Measurements from ENCODE around the gene RTN4.

RTN4 gene

DNA sequence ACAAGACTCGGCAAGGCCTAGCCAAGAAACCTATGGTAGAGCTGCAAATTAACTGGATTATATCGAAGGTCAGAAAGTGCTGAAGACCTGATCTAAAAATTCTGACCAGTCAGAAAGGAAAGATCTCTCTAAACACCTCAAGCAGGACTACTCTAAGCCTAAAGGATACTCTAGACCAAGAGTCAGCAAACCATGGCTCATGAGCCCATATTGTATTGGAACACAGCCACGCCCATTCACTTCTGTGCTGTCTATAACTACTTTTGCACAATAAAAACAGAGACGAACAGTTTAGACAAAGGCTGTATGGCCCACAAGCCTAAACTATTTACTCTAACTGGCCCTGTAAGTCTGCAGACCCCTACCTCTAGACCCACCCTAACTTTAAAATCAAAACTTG lies 18.7 kb downstream of the RTN4 start:
- Histone ChIP-seq H3K79me2 (ENCODE audit: insufficient read depth, low read length) (peaks cover 70% of the 10 kb centered on the region), H3K4me3 (ENCODE audit: low read depth, low read length, poor library complexity, severe bottlenecking) (no peak overlapping the region), H3K4me1 (ENCODE audit: insufficient read depth, low read length, severe bottlenecking) (peaks cover 40% of the 10 kb centered on the region), H4K20me1 (ENCODE audit: insufficient read depth, low read length) (no peaks in the 10 kb centered on the region), H3K9me3 (ENCODE audit: low read length) (no peaks in the 10 kb centered on the region), H3K9ac (ENCODE audit: low read length) (no peak overlapping the region), H3K27ac (ENCODE audit: low read depth, low read length, poor library complexity, severe bottlenecking) (no peak overlapping the region), H2AFZ (ENCODE audit: low read length) (no peak overlapping the region), H3K27me3 (ENCODE audit: insufficient read depth, low read length) (no peaks in the 10 kb centered on the region), H3K4me2 (ENCODE audit: low read length) (no peak overlapping the region), H3F3A (ENCODE audit: insufficient read depth, low read length) (no peaks in the 10 kb centered on the region), H3K36me3 (ENCODE audit: insufficient read depth, low read length) (no peaks in the 10 kb centered on the region), H3K9me2 (ENCODE audit: low read depth, low read length) (no peaks in the 10 kb centered on the region)
- TF ChIP-seq EZH2 (IDR thresholded peaks at IDR 0.05; ENCODE audit: borderline replicate concordance, low read length): no peak
- TF ChIP-seq, protein P1, sequence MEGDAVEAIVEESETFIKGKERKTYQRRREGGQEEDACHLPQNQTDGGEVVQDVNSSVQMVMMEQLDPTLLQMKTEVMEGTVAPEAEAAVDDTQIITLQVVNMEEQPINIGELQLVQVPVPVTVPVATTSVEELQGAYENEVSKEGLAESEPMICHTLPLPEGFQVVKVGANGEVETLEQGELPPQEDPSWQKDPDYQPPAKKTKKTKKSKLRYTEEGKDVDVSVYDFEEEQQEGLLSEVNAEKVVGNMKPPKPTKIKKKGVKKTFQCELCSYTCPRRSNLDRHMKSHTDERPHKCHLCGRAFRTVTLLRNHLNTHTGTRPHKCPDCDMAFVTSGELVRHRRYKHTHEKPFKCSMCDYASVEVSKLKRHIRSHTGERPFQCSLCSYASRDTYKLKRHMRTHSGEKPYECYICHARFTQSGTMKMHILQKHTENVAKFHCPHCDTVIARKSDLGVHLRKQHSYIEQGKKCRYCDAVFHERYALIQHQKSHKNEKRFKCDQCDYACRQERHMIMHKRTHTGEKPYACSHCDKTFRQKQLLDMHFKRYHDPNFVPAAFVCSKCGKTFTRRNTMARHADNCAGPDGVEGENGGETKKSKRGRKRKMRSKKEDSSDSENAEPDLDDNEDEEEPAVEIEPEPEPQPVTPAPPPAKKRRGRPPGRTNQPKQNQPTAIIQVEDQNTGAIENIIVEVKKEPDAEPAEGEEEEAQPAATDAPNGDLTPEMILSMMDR (IDR thresholded peaks at IDR 0.05; ENCODE audit: low read length): no peak

DNA sequence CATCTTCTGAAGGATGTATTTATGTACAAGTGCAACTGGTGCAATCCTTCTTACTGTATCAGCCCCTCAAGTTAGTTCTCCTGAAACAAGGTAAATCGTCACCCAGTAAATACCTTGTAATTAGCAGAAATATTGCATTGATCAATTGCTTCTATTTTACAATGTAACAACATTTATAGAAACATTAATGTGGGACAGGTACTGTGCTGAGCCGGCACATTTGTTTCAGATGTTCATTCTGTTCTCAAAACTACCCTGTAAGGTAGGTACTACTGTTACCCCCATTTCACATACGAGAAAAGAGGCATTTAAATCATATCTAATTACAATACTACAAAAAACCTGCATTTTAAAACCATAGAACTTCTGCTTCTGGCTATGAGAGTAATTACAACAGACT lies 19.5 kb downstream of the RTN4 start:
- no peaks in the 10 kb centered on the region for H3F3A ChIP-seq (ENCODE audit: insufficient read depth, low read length)
- peaks cover 46% of the 10 kb centered on the region for H3K4me1 ChIP-seq (ENCODE audit: insufficient read depth, low read length, severe bottlenecking)
- no peaks in the 10 kb centered on the region for H3K9me2 ChIP-seq (ENCODE audit: low read depth, low read length)
- H3K27me3 ChIP-seq (ENCODE audit: insufficient read depth, low read length): no peaks in the 10 kb centered on the region
- H3K79me2 ChIP-seq (ENCODE audit: insufficient read depth, low read length): peaks cover 65% of the 10 kb centered on the region
- no peak overlapping the region for H3K9ac ChIP-seq (ENCODE audit: low read length)
- H3K27ac ChIP-seq (ENCODE audit: low read depth, low read length, poor library complexity, severe bottlenecking): no peak overlapping the region
- H2AFZ ChIP-seq (ENCODE audit: low read length): no peak overlapping the region
- no peaks in the 10 kb centered on the region for H4K20me1 ChIP-seq (ENCODE audit: insufficient read depth, low read length)
- no peak overlapping the region for H3K4me3 ChIP-seq (ENCODE audit: low read depth, low read length, poor library complexity, severe bottlenecking)
- H3K36me3 ChIP-seq (ENCODE audit: insufficient read depth, low read length): no peaks in the 10 kb centered on the region
- no peaks in the 10 kb centered on the region for H3K9me3 ChIP-seq (ENCODE audit: low read length)
- no peak overlapping the region for H3K4me2 ChIP-seq (ENCODE audit: low read length)
- no peak for TF ChIP-seq EZH2 (IDR thresholded peaks at IDR 0.05; ENCODE audit: borderline replicate concordance, low read length)
- TF ChIP-seq, protein P1 (IDR thresholded peaks at IDR 0.05; ENCODE audit: low read length): no peak

DNA sequence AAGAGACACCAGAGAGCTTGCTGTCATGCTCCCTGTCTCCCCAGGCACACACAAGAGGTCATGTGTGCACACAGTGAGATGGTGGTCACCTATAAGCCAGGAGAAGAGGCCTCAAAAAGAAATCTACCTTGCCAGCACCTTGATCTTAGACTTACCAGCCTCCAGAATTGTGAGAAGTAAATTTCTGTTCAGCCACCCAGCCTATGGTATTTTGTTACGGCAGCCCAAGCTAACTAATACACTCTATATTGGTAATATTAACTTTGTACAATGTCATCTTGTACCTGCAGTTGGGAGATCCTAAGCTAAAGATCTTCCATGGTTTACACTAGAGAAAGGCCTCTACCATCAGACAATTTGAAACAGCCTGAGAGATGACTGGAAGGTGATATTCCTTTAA lies 21.2 kb downstream of the RTN4 start:
- H3K4me2 ChIP-seq (ENCODE audit: low read length): no peak overlapping the region
- H3K4me3 ChIP-seq (ENCODE audit: low read depth, low read length, poor library complexity, severe bottlenecking): no peak overlapping the region
- H3K27me3 ChIP-seq (ENCODE audit: insufficient read depth, low read length): no peaks in the 10 kb centered on the region
- H3K27ac ChIP-seq (ENCODE audit: low read depth, low read length, poor library complexity, severe bottlenecking): no peak overlapping the region
- no peaks in the 10 kb centered on the region for H3K9me3 ChIP-seq (ENCODE audit: low read length)
- H2AFZ ChIP-seq (ENCODE audit: low read length): no peak overlapping the region
- H3K36me3 ChIP-seq (ENCODE audit: insufficient read depth, low read length): no peaks in the 10 kb centered on the region
- H4K20me1 ChIP-seq (ENCODE audit: insufficient read depth, low read length): no peaks in the 10 kb centered on the region
- H3K9ac ChIP-seq (ENCODE audit: low read length): no peak overlapping the region
- H3K9me2 ChIP-seq (ENCODE audit: low read depth, low read length): no peaks in the 10 kb centered on the region
- TF ChIP-seq EZH2 (IDR thresholded peaks at IDR 0.05; ENCODE audit: borderline replicate concordance, low read length): no peak
- TF ChIP-seq, protein P1 (IDR thresholded peaks at IDR 0.05; ENCODE audit: low read length): no peak
- H3K4me1 ChIP-seq (ENCODE audit: insufficient read depth, low read length, severe bottlenecking): peaks cover 46% of the 10 kb centered on the region
- peaks cover 51% of the 10 kb centered on the region for H3K79me2 ChIP-seq (ENCODE audit: insufficient read depth, low read length)
- no peaks in the 10 kb centered on the region for H3F3A ChIP-seq (ENCODE audit: insufficient read depth, low read length)
